ENCODE measurements around the gene PCDHGA12. TPM values are rescaled to one million over a fixed set of nuclear protein-coding genes. Genes with fewer than 3 reads are reported as not detected.

Gene PCDHGA12
- total and polyA plus RNA-seq, 2 donors (not counting 1 experiment from before 2014, with no cell fraction given): 0.27 to 2.8 TPM

DNA sequence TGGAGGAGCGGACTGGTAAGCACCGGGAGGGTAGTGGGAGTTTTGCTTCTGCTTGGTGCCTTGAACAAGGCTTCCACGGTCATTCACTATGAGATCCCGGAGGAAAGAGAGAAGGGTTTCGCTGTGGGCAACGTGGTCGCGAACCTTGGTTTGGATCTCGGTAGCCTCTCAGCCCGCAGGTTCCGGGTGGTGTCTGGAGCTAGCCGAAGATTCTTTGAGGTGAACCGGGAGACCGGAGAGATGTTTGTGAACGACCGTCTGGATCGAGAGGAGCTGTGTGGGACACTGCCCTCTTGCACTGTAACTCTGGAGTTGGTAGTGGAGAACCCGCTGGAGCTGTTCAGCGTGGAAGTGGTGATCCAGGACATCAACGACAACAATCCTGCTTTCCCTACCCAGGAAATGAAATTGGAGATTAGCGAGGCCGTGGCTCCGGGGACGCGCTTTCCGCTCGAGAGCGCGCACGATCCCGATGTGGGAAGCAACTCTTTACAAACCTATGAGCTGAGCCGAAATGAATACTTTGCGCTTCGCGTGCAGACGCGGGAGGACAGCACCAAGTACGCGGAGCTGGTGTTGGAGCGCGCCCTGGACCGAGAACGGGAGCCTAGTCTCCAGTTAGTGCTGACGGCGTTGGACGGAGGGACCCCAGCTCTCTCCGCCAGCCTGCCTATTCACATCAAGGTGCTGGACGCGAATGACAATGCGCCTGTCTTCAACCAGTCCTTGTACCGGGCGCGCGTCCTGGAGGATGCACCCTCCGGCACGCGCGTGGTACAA is 46.0 kb downstream of the PCDHGA12 start:
- no peaks in the 10 kb centered on the region for H3K36me3 ChIP-seq (replicated peaks in 1 of 2; ENCODE audit: control extremely low read depth in 1 of 2, control insufficient read depth in 1 of 2, extremely low read depth in 1 of 2, insufficient read depth in 2 of 2, low read length in 1 of 2)
- H3K9ac ChIP-seq (ENCODE audit: low read length): peak overlapping the region; percentile 60
- H3K9me3 Mint-ChIP-seq (ENCODE audit: insufficient read depth): no peaks in the 10 kb centered on the region
- peaks cover 43% of the 10 kb centered on the region for H3K27me3 Mint-ChIP-seq
- peak overlapping the region; percentile 47 for H3K27ac Mint-ChIP-seq
- H3K27me3 ChIP-seq (replicated peaks in 1 of 4; ENCODE audit: control extremely low read depth in 1 of 4, control insufficient read depth in 3 of 4, insufficient read depth in 4 of 4, low read length in 3 of 4): peaks cover 0 to 49% (median 30%) of the 10 kb centered on the region in 4 experiments
- H3K79me2 ChIP-seq (ENCODE audit: control insufficient read depth, insufficient read depth, low read length): no peaks in the 10 kb centered on the region
- intact Hi-C loops (cut with micrococcal nuclease): loop anchor here (2.0 kb wide), 1 partner anchor 34 kb away; no protein-coding TSS in a partner anchor
- TF ChIP-seq, protein P1, sequence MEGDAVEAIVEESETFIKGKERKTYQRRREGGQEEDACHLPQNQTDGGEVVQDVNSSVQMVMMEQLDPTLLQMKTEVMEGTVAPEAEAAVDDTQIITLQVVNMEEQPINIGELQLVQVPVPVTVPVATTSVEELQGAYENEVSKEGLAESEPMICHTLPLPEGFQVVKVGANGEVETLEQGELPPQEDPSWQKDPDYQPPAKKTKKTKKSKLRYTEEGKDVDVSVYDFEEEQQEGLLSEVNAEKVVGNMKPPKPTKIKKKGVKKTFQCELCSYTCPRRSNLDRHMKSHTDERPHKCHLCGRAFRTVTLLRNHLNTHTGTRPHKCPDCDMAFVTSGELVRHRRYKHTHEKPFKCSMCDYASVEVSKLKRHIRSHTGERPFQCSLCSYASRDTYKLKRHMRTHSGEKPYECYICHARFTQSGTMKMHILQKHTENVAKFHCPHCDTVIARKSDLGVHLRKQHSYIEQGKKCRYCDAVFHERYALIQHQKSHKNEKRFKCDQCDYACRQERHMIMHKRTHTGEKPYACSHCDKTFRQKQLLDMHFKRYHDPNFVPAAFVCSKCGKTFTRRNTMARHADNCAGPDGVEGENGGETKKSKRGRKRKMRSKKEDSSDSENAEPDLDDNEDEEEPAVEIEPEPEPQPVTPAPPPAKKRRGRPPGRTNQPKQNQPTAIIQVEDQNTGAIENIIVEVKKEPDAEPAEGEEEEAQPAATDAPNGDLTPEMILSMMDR (IDR thresholded peaks at IDR 0.05): no peak
- TF ChIP-seq EZH2 (IDR thresholded peaks at IDR 0.05; ENCODE audit: borderline replicate concordance, insufficient read depth, low read depth, low read length, poor library complexity, severe bottlenecking): no peak
- H4K20me1 ChIP-seq (ENCODE audit: control insufficient read depth, insufficient read depth, low read length, poor library complexity, severe bottlenecking): no peaks in the 10 kb centered on the region
- H3K9me3 ChIP-seq (ENCODE audit: control extremely low read depth in 1 of 3, control insufficient read depth in 2 of 3, insufficient read depth in 1 of 3, low read length in 2 of 3): peaks cover 0 to 13% (median 0%) of the 10 kb centered on the region in 3 donors
- ChIA-PET CTCF (interaction anchor here (0.6 to 5.0 kb wide), 16 partner anchors 8 to 142 kb away, joined by 3 to 65 read pairs (median 7); partner anchors contain the start of genes DIAPH1, PCDHGA10, PCDHGA11 and PCDHGA12), POLR2A (interaction anchor here (0.6 kb wide), 1 partner anchor 61 kb away, joined by 3 read pairs; no protein-coding TSS in a partner anchor)
- WGBS (ENCODE audit: insufficient coverage): 2% methylated on average over 58 of the region's 58 CpGs
- H3K4me3 Mint-ChIP-seq: peak overlapping the region; percentile 95
- peak overlapping the region; percentile 66 for H2AFZ ChIP-seq (ENCODE audit: insufficient read depth, low read depth, low read length, poor library complexity, severe bottlenecking)
- ATAC-seq (ENCODE audit: low read depth) (peak; percentile 16), DNase-seq (peak; percentile 39)
- H3K4me1 Mint-ChIP-seq: peaks cover 29% of the 10 kb centered on the region
- H3K4me3 ChIP-seq (ENCODE audit: control extremely low read depth in 1 of 5, extremely low read depth in 1 of 5, insufficient read depth in 1 of 5, low read depth in 2 of 5, low read length in 4 of 5): peak overlapping the region; percentile 35 to 64 (median 49)
- peak overlapping the region; percentile 76 for H3K4me2 ChIP-seq (replicated peaks; ENCODE audit: low read depth, low read length, poor library complexity, severe bottlenecking)
- H3K27ac ChIP-seq (ENCODE audit: low read length in 2 of 2): no peak overlapping the region
- H3K4me1 ChIP-seq (ENCODE audit: control insufficient read depth in 2 of 2, insufficient read depth in 2 of 2, low read length in 2 of 2): peaks cover 23 to 32% of the 10 kb centered on the region in 2 donors

All from B cell (primary cell).